Measurements from ENCODE around the gene ARSA.

The ARSA gene

DNA sequence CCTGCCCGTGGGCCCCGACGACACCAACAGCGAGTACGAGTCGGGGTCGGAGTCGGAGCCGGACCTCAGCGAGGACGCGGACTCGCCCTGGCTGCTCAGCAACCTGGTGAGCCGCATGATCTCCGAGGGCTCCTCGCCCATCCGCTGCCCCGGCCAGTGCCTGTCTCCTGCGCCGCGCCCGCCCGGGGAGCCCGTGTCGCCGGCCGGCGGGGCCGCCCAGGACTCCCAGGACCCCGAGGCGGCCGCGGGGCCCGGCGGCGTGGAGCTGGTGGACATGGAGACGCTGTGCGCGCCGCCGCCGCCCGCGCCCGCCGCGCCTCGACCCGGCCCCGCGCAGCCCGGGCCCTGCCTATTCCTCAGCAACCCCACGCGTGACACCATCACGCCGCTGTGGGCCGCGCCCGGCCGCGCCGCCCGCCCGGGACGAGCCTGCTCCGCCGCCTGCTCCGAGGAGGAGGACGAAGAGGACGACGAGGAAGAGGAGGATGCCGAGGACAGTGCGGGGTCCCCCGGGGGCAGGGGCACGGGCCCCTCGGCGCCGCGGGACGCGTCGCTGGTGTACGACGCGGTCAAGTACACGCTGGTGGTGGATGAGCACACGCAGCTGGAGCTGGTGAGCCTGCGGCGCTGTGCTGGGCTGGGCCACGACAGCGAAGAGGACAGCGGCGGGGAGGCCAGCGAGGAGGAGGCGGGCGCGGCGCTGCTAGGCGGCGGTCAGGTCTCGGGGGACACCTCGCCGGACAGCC is 23.5 kb downstream of the ARSA start:
- DNase-seq (ENCODE audit: low read depth): no peak

DNA sequence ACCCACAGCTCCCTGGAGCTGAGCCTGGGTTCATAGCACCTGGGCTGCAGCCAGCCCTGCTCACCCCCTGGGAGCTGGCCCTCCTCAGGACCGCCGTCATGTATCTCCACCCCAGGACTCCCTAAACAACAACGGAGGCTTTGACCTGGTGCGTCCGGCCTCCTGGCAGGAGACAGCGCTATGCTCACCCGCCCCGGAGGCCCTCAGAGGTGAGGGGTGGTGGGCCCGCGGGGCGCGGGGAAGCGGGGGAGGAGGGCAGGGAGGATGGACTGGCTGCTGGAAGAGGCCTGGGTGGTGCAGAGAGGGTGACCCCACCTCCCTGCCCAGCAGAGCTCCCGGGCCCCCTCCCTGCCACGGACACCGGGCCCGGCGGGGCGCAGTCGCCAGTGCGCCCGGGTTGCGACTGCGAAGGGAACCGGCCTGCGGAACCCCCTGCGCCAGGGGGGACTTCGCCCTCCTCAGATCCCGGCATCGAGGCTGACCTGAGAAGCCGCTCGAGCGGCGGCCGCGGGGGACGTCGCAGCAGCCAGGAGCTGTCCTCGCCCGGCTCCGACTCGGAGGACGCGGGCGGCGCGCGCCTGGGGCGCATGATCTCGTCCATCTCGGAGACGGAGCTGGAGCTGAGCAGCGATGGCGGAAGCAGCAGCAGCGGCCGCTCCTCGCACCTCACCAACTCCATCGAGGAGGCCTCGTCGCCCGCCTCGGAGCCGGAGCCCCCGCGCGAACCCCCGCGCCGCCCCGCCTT is 24.3 kb downstream of the ARSA start:
- no peak for DNase-seq (ENCODE audit: low read depth)

DNA sequence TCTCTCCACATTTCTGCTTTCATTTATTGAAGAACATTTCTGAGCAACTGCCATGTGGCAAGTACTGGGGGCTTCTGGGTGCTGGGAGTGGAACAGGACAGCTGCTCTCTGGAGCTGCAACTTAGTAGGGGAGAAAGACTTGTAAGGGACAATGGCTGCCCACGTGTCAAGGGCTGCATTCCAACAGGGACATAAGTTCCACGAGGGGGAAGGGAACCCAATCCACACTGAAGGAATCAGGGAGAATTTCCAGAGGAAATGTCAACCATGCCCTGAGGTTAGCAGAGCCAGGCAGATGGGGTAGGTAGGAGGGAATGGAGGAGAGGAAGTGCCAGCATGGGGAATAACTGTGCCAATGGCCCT is 25.6 kb downstream of the ARSA start:
- no peak for DNase-seq (ENCODE audit: low read depth)

- no peak for DNase-seq (ENCODE audit: low read depth)
Observed at GRCh38 chr22:50601669-50602337, 26.1 kb downstream of the ARSA start.

DNA sequence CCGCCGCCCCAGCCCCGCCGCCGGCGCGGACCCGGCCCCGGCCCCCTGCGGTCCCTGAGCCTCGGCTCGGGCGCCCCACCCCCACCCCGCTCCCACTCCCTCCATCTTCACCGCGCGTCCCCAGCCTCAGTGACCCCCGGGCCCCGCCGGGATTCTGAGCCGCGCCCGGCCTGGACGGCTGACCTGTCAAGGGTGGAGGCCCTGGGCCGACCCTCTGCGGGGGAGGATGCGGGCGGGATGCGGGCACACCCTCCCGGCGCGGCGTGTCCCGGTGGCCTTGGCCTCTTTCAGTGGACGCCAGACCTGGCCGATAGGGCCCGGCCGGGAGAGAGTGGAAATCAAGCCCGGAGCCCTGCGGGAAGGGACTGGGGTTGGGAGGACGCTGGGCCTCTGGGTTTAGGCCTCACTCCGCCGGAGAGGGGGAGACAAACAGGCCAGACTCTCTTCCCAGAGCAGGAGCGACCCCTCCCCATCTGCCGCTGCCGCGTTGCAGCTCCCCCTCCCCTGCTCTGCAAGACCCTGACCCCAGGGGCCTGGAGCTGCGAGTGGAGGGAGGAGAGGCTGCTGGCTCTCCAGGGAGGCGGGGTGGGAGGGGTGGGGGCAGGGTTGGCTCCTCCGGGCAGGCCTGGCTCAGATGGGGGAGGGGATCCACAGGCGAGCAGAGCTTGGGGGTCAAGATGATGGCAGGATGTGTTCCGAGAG is 26.8 kb downstream of the ARSA start:
- no peak for DNase-seq (ENCODE audit: low read depth)

GRCh38 chr22:50600538-50600937 is 27.4 kb downstream of the ARSA start, which contains the start of gene MAPK8IP2:
Gene MAPK8IP2 (plus strand): TSS chr22:50600793. CDS start chr22:50600819, 26 bp downstream.
- DNase-seq (ENCODE audit: low read depth): no peak

- peak; percentile 41 for DNase-seq (ENCODE audit: low read depth)
Observed at GRCh38 chr22:50599816-50600455, 28.0 kb downstream of the ARSA start.

GRCh38 chr22:50597097-50597496 is 30.9 kb downstream of the ARSA start:
- DNase-seq (ENCODE audit: low read depth): no peak

- no peak for DNase-seq (ENCODE audit: low read depth)
Observed at GRCh38 chr22:50595189-50595588, 32.8 kb downstream of the ARSA start.

- no peak for DNase-seq (ENCODE audit: low read depth)
Observed at GRCh38 chr22:50587407-50587806, 40.5 kb downstream of the ARSA start.

GRCh38 chr22:50586416-50586815 is 41.5 kb downstream of the ARSA start:
- DNase-seq (ENCODE audit: low read depth): no peak

DNA sequence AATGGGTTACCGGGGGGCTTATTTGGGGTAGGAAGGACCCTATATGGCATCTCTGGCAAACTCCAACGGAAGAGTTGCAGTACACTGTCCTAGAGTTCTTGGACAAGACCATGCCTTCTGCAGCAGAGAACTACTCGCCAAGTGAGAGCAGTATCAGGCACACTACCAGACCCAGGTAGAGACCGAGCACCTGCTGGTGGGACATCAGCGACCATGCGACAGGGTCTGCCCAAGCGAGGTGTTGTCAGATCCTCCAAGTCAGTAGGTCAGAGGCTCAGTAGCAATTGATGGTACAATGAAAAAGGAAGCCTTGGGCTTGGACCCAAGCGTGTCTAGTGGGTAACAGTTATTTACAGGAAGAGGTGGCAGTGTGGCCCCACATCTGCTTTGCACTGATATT is 42.2 kb downstream of the ARSA start:
- no peak for DNase-seq (ENCODE audit: low read depth)

GRCh38 chr22:50585238-50585637 is 42.7 kb downstream of the ARSA start:
- no peak for DNase-seq (ENCODE audit: low read depth)

- no peak for DNase-seq (ENCODE audit: low read depth)
Observed at GRCh38 chr22:50584106-50585096, 43.6 kb downstream of the ARSA start.

DNA sequence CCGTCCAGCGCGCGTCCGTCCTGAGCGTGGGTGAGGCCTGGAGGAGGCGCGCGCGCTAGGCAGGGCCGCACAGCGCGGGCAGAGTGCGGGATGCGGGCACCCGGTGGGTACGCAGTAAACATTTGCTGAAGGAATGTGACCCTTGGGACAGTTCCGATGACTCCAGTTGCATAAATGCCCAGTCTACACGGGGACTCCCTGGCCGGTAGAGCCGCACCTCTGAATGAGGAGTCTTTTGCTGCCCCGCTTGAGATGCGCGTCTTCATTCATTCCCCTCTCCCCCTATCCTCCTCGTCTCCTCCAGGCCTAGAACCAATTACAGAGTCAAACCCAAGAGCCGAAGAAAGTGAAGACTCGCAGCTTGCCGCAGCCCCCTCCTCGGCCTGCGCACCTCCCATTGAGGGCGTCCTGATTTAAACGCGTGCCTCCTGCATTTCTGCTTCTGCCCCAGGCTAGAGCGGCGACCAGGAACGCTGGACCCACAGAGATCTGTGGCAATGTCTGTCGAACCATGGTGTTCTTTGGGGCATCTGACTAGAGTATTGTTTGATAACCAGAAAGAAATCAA is 44.6 kb downstream of the ARSA start:
- no peak for DNase-seq (ENCODE audit: low read depth)

DNA sequence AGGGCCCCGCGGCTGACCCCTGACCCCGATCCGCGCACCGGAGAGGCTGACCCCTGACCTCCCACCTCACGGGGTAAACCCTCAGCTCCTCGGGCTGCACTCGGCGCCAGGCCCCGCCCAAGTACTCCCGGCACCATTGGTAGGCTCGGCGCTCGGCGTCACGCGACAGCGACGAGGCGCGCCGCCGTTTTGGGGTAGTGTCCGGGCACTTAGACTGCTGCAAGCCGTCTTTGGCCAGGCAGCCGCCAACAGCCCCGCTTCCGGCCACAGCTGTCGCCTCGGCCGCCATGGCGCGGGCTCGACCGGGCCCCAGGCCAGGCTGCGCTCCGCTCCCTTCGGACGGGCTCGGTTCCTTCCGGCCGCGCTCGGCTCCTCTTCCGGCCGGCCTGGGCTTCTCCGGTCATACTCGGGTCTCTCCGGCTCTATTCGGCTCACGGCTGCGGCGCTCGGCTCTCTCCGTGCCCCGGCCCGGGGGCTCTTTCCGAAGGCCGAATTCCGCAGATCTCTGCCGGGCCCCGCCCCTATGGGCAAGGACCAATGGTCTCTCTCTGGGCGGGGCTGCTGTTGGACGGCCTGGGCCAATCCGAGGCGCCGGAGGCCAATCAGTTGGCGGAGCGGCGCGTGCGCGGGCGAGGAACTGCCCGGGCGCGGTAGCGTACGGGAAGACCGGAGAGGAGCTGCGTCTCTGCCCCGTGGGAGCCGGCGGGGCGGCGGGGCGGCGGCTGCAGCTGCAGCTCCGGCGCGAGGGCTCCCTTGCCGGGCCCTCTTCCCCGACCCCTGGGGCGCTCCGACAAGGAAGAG is 45.3 kb downstream of the ARSA start, which contains the start of gene CHKB:
CHKB (minus strand) TSS at position 357 of the 801 bp plus-strand sequence; CDS start at position 289, 68 bp downstream.
- peak; percentile 95 for DNase-seq (ENCODE audit: low read depth)

- DNase-seq (ENCODE audit: low read depth): no peak
Observed at GRCh38 chr22:50581950-50582492, 45.9 kb downstream of the ARSA start.

DNA sequence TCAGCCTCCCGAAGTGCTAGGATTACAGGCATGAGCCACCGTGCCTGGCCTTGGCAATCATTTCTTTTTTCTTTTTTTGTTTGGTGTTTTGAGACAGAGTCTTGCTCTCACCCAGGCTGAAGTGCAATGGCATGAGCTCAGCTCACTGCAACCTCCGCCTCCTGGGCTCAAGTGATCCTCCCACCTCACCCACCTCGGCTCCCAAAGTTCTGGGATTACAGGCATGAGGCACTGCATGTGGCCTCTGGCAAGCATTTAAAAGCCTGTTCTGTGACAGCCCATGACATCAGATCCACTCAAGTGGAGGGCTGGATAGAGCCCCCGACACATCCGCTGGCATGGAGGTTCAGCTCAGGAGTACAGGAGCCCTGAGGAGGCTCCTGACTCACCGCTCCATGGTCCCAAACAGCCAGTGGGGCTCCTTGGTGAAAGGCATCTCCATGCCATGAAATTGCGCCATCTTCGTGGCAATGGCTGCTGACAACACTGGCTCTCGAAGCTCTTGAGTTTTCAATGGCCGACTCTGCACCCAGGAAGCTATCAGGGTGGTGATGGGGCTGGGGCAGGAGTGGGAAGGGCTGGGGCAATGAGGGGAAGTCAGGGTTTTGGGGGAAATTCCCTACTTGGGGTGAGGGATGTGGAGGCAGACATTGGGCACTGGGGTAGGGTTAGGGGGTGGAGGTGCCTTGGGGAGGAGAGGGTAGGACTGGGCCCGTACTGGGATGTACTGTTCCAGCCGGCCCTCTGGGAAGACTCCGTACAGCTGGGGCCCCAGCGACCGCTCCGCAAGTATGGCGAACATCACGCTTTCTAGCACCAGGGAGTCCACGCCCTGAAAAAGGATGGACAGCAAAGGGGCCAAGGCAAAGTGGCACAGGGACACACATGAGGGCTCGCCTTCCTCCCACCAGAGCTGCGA is 46.7 kb downstream of the ARSA start:
- DNase-seq (ENCODE audit: low read depth): no peak
